HepG2 (cell line): ENCODE results near the gene SHMT1. TPM values are rescaled to one million over a fixed set of nuclear protein-coding genes. Genes with fewer than 3 reads are reported as not detected.

Experiments
- BHLHE40 ChIP-seq: IDR thresholded peaks from 2 replicates; pipeline ENCODE4 v1.6.1; 2011; ENCODE audit warnings: low read length, improper control_type of control experiment
- ELF4 ChIP-seq: sonication (generic); formaldehyde crosslinking; IDR thresholded peaks from 2 replicates; pipeline ENCODE4 v1.5.0; 2020; ENCODE audit warnings: missing genetic modification reagents, mild to moderate bottlenecking, moderate library complexity, borderline replicate concordance
- HNF4G ChIP-seq, 2 experiments: sonication (generic) in 1 of 2; formaldehyde crosslinking in 1 of 2; IDR thresholded peaks; 2 replicates each; pipeline versions ENCODE4 v1.4.0 to v1.6.1; 2011 to 2020; ENCODE audit warnings: borderline replicate concordance in 2 of 2, low read depth in 2 of 2, mild to moderate bottlenecking in 2 of 2, low read length in 1 of 2, missing genetic modification reagents in 1 of 2, moderate library complexity in 1 of 2
- HOXA3 ChIP-seq: sonication (generic); formaldehyde crosslinking; IDR thresholded peaks from 2 replicates; pipeline ENCODE4 v1.5.0; 2020; ENCODE audit warnings: missing genetic modification reagents
- LCORL ChIP-seq, 2 experiments: fragments of 450-650 bp in 1 of 2; sonication (generic) in 1 of 2; formaldehyde crosslinking in 1 of 2; IDR thresholded peaks; 2 replicates each; pipeline versions ENCODE4 v1.5.0 to v1.6.1; 2017 to 2020; ENCODE audit warnings: antibody characterized with exemption in 1 of 2, missing genetic modification reagents in 1 of 2
- MEF2D ChIP-seq: sonication (generic); formaldehyde crosslinking; IDR thresholded peaks from 2 replicates; pipeline ENCODE4 v1.5.1; 2020; ENCODE audit warnings: mild to moderate bottlenecking, missing genetic modification reagents
- MIER2 ChIP-seq: IDR thresholded peaks from 2 replicates; pipeline ENCODE4 v1.6.1; 2016; ENCODE audit warnings: missing biosample characterization, missing genetic modification reagents
- NFYC ChIP-seq: IDR thresholded peaks from 2 replicates; pipeline ENCODE4 v1.6.1; 2016; ENCODE audit warnings: missing genetic modification reagents, missing compliant biosample characterization
- PBX3 ChIP-seq: sonication (generic); formaldehyde crosslinking; IDR thresholded peaks from 2 replicates; pipeline ENCODE4 v1.8.1; 2023; ENCODE audit warnings: missing genetic modification reagents, inconsistent platforms, borderline replicate concordance
- PHF20 ChIP-seq: sonication (generic); formaldehyde crosslinking; IDR thresholded peaks from 2 replicates; pipeline ENCODE4 v1.5.0; 2020; ENCODE audit warnings: mild to moderate bottlenecking, missing genetic modification reagents
- PITX1 ChIP-seq: sonication (generic); formaldehyde crosslinking; IDR thresholded peaks from 2 replicates; pipeline ENCODE4 v1.5.1; 2020; ENCODE audit warnings: mild to moderate bottlenecking, missing genetic modification reagents
- REXO4 ChIP-seq: sonication (generic); formaldehyde crosslinking; IDR thresholded peaks from 2 replicates; pipeline ENCODE4 v1.8.0; 2022; ENCODE audit warnings: missing genetic modification reagents, mild to moderate bottlenecking, borderline replicate concordance
- SIX1 ChIP-seq: sonication (generic); formaldehyde crosslinking; IDR thresholded peaks from 2 replicates; pipeline ENCODE4 v1.4.0; 2020; ENCODE audit warnings: missing genetic modification reagents, borderline replicate concordance
- SMYD3 ChIP-seq: sonication (generic); formaldehyde crosslinking; IDR thresholded peaks from 2 replicates; pipeline ENCODE4 v1.8.1; 2023; ENCODE audit warnings: mild to moderate bottlenecking, missing genetic modification reagents
- SP5 ChIP-seq: IDR thresholded peaks from 2 replicates; pipeline ENCODE4 v1.6.1; 2016; ENCODE audit warnings: low read depth, borderline replicate concordance
- TARDBP ChIP-seq: sonication (generic); formaldehyde crosslinking; IDR thresholded peaks from 2 replicates; pipeline ENCODE4 v1.8.0; 2022; ENCODE audit warnings: mild to moderate bottlenecking, missing genetic modification reagents
- ZBTB7A ChIP-seq: sonication (generic); formaldehyde crosslinking; IDR thresholded peaks from 2 replicates; pipeline ENCODE4 v1.8.0; 2022; ENCODE audit warnings: mild to moderate bottlenecking, missing genetic modification reagents
- ZNF10 ChIP-seq: sonication (generic); formaldehyde crosslinking; IDR thresholded peaks from 2 replicates; pipeline ENCODE4 v1.4.0; 2020; ENCODE audit warnings: mild to moderate bottlenecking, low read depth, missing genetic modification reagents, borderline replicate concordance
- ZNF337 ChIP-seq: sonication (generic); formaldehyde crosslinking; IDR thresholded peaks from 2 replicates; pipeline ENCODE4 v1.5.1; 2020; ENCODE audit warnings: missing genetic modification reagents, low read depth, mild to moderate bottlenecking, borderline replicate concordance
- ZNF446 ChIP-seq: sonication (generic); formaldehyde crosslinking; IDR thresholded peaks from 2 replicates; pipeline ENCODE4 v1.5.0; 2020; ENCODE audit warnings: mild to moderate bottlenecking, missing genetic modification reagents
- ZNF660 ChIP-seq: sonication (generic); formaldehyde crosslinking; IDR thresholded peaks from 2 replicates; pipeline ENCODE4 v1.5.1; 2020; ENCODE audit warnings: mild to moderate bottlenecking, low read depth, missing genetic modification reagents, borderline replicate concordance
- ZNF749 ChIP-seq: sonication (generic); formaldehyde crosslinking; IDR thresholded peaks from 2 replicates; pipeline ENCODE4 v1.8.0; 2022; ENCODE audit warnings: mild to moderate bottlenecking, missing genetic modification reagents, moderate library complexity, borderline replicate concordance
- ZSCAN31 ChIP-seq: sonication (generic); formaldehyde crosslinking; IDR thresholded peaks from 2 replicates; pipeline ENCODE4 v1.5.0; 2020; ENCODE audit warnings: low read depth, mild to moderate bottlenecking, missing genetic modification reagents
- polyA plus RNA-seq, 8 experiments: library from polyadenylated mRNA; depleted of rRNA in 3 of 8; stranded (reverse) in 7 of 8; unstranded in 1 of 8; fragments of >200 nt; fragmentation: Illumina TruSeq in 4 of 8; extraction: Trizol in 4 of 8; gene quantifications; 2 replicates each; pipeline versions ENCODE4 v1.2.1 to v1.2.3, GENCODE V29; 2011 to 2016; ENCODE audit warnings: low read depth in 4 of 8, missing spikeins in 1 of 8, mixed read lengths in 1 of 8; ENCODE audit not compliant: insufficient read depth in 1 of 8
- total RNA-seq, 5 experiments: library from RNA; depleted of rRNA; stranded (reverse); fragments of >200 nt; fragmentation: Illumina TruSeq; extraction: Trizol; gene quantifications; 2 replicates each; pipeline ENCODE4 v1.2.3, GENCODE V29; 2016; ENCODE audit warnings: low read depth in 1 of 5
- TF ChIP-seq, protein P1 (sequence below), 2 experiments: IDR thresholded peaks; 2 replicates each; pipeline ENCODE4 v1.6.1; 2011 to 2012; ENCODE audit warnings: low read length in 2 of 2, borderline replicate concordance in 1 of 2, low read depth in 1 of 2, mild to moderate bottlenecking in 1 of 2, moderate library complexity in 1 of 2

Gene SHMT1
- total and polyA plus RNA-seq, 2 of the 13 experiments (the other 11 are each of a cell fraction or from before 2014, with no cell fraction given) = 21.3 to 48.8 TPM

GRCh38 chr17:18363101-18364049 lies at the start of gene SHMT1 (continued):
- TF ChIP-seq ZNF749 (CRISPR knock-in tag) (peak; percentile 81), SP5 (no peak; the same call in 1 of the 2 replicates), ZNF446 (CRISPR knock-in tag) (peak; percentile 82; the same call in 1 of the 2 replicates), ZBTB7A (no peak), MIER2 (no peak), ZNF10 (CRISPR knock-in tag) (no peak), PBX3 (peak; percentile 57; the same call in 1 of the 2 replicates), ZSCAN31 (peak; percentile 59), REXO4 (CRISPR knock-in tag) (no peak), SIX1 (no peak), ZNF337 (CRISPR knock-in tag) (0 out of 2 replicates have a peak, but pooled peaks have one; percentile 7), BHLHE40 (peak; percentile 49), HOXA3 (peak; percentile 83), MEF2D (CRISPR knock-in tag) (no peak; the same call in none of the 2 replicates), PITX1 (CRISPR knock-in tag) (0 out of 2 replicates have a peak, but pooled peaks have one; percentile 8), NFYC (CRISPR knock-in tag) (peak; percentile 91), TARDBP (peak; percentile 41; the same call in 1 of the 2 replicates), SMYD3 (peak; percentile 66; the same call in 1 of the 2 replicates), LCORL (IDR thresholded peaks at IDR 0.05) (no peak), LCORL (CRISPR knock-in tag; IDR thresholded peaks at IDR 0.05) (peak; percentile 87), ZNF660 (CRISPR knock-in tag) (no peak), PHF20 (CRISPR knock-in tag) (peak; percentile 54), HNF4G (IDR thresholded peaks at IDR 0.05; ENCODE audit: borderline replicate concordance, low read depth, low read length) (0 out of 2 replicates have a peak, but pooled peaks have one; percentile 13), HNF4G (CRISPR knock-in tag; IDR thresholded peaks at IDR 0.05; ENCODE audit: borderline replicate concordance, low read depth) (0 out of 2 replicates have a peak, but pooled peaks have one; percentile 28), ELF4 (CRISPR knock-in tag) (peak; percentile 9; the same call in 1 of the 2 replicates)
- TF ChIP-seq, protein P1, sequence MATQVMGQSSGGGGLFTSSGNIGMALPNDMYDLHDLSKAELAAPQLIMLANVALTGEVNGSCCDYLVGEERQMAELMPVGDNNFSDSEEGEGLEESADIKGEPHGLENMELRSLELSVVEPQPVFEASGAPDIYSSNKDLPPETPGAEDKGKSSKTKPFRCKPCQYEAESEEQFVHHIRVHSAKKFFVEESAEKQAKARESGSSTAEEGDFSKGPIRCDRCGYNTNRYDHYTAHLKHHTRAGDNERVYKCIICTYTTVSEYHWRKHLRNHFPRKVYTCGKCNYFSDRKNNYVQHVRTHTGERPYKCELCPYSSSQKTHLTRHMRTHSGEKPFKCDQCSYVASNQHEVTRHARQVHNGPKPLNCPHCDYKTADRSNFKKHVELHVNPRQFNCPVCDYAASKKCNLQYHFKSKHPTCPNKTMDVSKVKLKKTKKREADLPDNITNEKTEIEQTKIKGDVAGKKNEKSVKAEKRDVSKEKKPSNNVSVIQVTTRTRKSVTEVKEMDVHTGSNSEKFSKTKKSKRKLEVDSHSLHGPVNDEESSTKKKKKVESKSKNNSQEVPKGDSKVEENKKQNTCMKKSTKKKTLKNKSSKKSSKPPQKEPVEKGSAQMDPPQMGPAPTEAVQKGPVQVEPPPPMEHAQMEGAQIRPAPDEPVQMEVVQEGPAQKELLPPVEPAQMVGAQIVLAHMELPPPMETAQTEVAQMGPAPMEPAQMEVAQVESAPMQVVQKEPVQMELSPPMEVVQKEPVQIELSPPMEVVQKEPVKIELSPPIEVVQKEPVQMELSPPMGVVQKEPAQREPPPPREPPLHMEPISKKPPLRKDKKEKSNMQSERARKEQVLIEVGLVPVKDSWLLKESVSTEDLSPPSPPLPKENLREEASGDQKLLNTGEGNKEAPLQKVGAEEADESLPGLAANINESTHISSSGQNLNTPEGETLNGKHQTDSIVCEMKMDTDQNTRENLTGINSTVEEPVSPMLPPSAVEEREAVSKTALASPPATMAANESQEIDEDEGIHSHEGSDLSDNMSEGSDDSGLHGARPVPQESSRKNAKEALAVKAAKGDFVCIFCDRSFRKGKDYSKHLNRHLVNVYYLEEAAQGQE (IDR thresholded peaks at IDR 0.05; ENCODE audit: borderline replicate concordance in 1 of 2, low read depth in 1 of 2, low read length in 2 of 2) = no peak
